GM18951 (cell line): Measurements from ENCODE around the gene TAF7L.

Experiments
- POLR2A ChIP-seq: IDR thresholded peaks from 4 replicates; pipeline ENCODE4 v1.6.1; 2011; ENCODE audit warnings: mild to moderate bottlenecking; ENCODE audit not compliant: insufficient read length, insufficient read depth; ENCODE audit errors: extremely low read depth
- in situ Hi-C: fragments of 300-500 bp; cut with MboI; formaldehyde crosslinking; loops from one replicate; pipeline ENCODE4 v1.12.0; 2022; ENCODE audit warnings: low sequenced_read_pairs, mixed read lengths, inconsistent platforms; ENCODE audit not compliant: unreplicated experiment

TAF7L gene

DNA sequence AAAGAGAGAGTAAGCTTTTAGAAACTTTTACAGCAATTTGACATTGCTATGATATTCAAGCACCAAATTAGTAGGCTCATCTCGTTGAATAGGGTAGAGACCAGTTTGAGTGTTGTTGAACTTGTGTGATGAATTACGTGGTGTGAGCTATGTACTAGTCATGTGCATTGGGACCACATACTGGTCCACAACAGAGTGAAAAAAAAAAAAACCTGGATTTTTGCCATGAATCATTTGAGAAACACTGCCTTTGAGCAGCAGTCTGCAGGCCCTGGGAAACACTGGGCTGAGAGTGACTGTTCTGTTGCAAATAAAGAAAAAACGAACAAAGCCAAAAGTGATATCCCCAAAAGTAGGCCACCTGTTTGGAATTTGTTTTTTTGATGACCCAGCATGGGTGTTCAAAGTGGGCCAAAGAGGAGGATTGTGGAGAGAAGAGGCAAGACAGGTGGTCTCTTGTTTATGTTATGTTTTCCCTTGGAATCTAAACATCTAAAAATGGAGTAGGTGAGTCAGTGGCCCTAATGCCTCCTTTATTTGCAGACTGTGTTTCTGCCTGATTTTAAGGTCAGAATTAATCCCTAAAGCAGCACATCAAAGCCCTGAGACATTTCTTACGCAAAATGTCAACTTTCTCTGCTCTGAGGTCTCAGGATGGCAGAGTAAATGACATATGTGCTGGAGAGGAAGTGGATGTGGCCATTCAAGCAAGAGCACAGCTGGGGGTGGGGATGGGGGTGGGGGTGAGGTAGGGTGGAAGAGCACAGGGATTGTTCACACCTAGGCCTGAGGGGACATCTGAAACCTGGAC lies 33.5 kb downstream of the TAF7L start:
- in situ Hi-C loops, result no loop called here
- no peak for TF ChIP-seq POLR2A

DNA sequence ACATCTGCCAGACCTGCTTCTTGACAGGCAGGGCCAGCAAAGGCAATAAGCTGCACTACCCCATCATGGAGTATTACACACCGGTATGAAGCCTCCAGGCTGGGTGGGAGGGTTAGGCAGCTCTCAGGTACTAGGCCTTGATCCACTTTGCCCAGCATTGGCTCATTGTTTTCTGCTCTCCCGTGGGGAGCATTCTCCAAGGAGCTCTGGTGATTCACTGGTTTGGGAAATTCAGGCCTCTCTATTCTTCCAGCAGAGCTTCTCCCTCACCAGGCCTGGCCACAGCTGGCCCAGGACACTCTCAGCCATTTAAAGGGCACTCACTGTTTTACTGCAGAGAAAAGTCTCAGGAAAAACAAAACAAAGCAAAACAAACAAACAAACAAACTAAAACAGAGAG lies 38.5 kb downstream of the TAF7L start:
- in situ Hi-C loops, result no loop called here
- TF ChIP-seq POLR2A, result no peak

DNA sequence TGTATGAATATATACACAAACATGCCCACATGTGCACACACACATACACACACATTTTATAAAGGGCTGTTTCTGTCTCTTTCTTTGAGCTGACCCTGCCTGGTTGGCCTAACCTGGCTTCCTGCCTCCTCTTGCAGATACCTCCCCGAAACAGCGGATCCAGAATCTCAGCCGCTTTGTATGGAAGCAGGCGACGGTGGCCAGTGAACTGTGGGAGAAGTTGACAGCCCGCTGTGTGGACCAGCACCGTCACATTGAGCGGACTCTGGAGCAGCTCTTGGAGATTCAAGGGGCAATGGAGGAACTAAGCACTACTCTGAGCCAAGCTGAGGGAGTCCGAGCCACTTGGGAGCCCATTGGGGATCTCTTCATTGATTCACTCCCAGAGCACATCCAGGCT lies 49.6 kb downstream of the TAF7L start:
- in situ Hi-C loops, result no loop called here

DNA sequence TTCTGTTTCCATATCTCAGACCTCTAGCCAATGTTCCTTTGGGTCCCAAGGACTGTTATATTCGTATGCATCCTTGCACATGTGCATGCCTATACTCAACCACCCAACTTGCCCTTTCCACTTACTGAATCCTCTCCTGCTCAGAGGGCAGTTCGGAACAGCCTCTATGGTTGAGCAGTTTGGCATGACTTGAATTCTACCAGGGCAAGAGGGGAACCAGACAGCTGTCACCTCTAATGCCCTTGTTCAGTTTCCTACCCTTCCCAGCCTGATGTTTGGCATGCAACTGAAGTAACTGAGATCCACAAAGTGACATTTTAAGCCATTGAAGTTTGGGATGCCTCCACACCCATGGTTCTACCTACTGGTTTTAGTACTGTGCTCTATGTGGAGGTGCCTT lies 54.1 kb downstream of the TAF7L start:
- in situ Hi-C loops, result no loop called here
- no peak for TF ChIP-seq POLR2A

More for the DNA sequence above, 49.6 kb downstream of the TAF7L start:
- no peak for TF ChIP-seq POLR2A

DNA sequence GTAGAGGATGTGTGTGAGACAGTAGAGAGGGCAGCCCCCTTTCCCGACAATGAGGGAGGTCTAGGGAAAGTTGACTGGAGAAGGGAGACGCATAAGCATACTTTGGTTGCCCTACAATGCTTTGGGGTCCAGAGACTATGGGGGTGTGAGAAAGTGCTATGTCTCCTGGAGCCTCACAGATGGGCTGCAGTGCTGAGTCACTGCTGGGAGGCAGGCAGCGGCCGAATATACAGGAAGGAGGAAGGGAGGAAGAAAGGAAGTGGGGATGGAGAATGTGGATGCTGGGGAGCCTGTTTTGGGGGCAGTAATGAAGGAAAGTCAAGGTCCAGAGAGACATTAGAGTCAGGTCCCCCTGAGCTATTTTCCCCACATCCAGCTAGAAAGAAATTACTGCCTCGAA lies 58.8 kb downstream of the TAF7L start:
- TF ChIP-seq POLR2A, result no peak
- in situ Hi-C loops, result no loop called here

DNA sequence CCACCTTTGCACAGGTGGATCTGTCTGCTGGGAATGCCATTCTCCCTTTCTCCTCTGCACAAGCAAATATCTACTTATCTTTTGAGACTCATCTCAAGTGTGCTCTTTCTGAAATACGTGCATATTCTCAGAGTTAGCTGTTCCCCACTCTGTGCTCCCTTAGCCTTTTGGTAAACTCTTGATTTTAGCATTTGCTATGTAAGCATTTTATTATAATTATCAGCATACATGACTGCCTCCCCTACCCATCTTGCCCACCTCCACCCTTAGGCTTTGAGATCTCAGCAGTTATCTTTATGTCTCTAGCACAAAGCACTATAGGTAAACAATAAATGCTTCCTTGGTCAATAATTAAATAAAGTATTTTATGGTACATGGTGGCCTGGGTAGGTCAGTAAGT lies 60.1 kb downstream of the TAF7L start:
- in situ Hi-C loops, result no loop called here
- no peak for TF ChIP-seq POLR2A

DNA sequence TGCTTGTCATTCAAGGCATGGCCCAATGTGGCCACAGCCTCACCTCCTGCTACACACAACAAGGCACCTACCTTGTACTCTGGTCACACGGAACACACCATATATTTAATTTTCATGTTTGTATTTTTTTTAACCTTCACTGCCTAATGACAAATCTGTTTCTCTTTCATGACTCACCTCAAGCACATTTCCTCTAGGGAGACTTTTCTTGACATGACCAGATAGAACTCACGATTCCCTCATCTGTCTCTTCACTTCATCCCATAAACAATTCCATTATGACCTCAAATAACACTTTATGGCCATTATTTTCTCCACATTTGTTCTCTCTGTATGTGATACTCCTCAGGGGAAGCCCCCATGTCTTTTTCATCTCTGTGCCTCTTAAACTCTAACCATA lies 60.5 kb downstream of the TAF7L start:
- no peak for TF ChIP-seq POLR2A
- in situ Hi-C loops, result no loop called here

DNA sequence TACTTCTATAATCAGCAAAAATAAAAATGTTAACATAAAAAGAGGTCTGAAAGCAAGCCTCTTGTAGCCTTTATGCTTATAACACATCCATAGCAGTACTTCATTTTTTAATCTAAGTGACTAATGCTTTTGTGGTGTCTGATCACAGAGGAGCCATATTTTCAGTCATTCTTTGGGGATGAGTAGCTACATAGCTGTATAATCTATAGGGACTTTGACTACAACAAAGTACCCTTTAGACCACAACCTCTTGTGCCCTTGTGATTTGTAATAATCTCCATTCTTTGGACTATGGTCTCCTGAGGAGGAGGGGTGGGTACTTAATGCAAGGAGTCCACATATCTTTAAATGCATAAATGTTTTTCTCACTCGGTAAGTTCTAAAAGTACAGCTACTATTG lies 62.0 kb downstream of the TAF7L start:
- TF ChIP-seq POLR2A, result no peak
- in situ Hi-C loops, result no loop called here

DNA sequence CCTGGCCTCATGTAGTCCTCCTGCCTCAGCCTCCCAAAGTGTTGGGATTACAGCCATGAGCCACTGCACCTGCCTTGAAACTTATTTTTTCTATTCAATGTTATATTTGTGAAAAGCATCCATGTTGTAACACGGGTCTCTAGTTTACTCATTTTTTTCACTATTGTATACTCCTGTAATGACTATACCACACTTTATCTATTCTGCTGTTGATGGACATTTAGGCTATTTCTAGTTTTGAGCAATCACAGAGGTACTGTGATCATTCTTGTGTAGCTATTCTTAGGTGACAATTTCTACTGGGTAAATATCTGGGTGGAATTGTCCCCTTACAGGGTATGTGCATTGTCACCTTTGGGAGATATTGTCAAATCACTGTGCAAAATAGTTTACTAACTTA lies 67.9 kb downstream of the TAF7L start:
- in situ Hi-C loops, result no loop called here
- TF ChIP-seq POLR2A, result no peak

DNA sequence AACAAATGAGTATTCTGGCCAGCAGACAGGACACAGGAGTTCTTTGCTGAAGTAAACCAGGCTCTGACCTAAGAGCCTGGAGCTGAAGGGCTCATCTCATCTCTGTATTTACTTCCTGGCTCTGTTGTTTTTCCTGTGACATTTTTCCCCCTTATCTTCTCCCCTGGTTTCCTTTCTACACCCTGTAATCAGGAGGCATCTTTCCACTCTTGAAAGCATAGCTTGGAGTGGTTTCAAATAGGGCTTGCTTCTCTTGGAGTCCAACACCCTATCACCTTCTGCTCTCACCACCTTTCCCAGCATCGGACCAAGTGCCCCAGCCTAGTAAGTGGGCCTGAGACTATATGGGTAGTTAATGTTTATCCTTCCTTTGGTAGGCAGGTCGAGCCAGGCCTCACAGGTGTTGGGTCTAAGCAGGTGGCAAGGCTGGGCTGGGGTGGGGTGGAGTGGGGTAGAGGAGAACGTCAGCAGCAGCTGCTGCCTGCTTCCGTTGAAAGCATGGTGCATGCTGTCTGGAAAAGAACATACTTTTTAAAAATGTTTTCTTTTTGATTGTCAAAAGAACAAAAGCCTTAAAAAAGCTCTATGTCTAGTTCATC lies 70.4 kb downstream of the TAF7L start:
- TF ChIP-seq POLR2A, result no peak
- in situ Hi-C loops, result no loop called here

DNA sequence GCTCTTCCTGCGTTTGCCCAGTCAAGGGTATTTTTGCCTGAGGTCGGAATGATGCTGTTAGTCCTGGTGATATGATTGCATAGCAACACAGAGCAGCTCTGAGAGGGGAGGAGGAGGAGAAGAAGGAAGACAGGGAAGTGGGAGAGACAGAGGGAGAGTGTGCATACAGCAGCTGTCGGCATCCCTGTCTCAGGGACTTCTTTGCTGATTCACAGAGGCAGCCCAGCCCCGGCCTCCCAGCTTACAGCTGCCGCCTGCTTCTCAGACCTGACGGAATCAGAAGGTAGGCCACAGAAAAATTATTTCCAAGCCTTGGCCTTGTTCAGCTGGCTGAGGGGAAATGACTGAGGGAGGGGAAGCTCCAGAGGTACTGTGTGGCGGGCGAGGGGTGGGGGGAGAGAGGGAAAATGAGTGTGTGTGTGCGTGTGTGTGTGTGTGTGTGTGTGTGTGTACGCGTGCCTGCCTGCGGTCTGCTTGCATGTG lies 71.2 kb downstream of the TAF7L start:
- in situ Hi-C loops, result no loop called here
- no peak for TF ChIP-seq POLR2A

DNA sequence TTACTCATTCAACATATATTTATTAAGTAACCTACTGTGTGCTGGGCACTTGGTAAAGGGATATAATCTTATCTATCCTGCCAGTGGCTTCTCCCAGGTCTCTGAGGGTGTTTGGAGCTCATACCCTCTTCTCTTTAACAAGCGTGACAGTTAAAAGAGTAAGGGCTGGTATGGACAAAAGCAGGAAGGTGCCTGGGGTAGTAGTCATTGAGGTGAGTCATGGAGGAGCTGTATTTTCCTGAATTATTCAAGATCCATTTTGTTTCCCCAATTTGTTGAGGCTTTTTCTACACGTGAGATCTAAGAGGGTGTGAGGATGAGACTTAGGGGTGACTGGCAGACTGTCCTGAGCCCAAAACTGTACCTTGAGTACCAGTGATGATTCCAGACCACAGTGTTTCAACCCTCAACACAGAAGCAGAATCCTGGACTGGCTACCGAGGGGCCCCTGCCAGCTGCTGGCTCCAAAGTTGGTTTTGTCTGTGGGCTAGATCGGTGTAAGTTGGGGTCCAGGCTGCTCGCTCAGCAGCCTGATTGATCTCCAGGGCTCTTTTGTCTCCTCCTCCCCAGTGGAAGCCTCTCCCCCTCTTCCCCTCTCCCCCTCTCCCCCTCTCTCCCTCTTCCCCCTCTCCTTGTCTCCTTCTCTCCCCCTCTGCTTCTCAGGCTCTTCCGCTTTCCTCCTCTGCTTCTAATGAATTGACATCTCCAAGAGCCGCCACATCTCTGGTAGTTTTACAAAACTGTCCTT lies 71.8 kb downstream of the TAF7L start, which contains the start of gene DRP2:
DRP2 (plus strand) TSS at position 671 of the 748 bp plus-strand sequence. CDS start 11,862 bp downstream, outside the sequence.
- in situ Hi-C loops, result no loop called here

More for the DNA sequence above, 71.8 kb downstream of the TAF7L start, which contains the start of gene DRP2:
- no peak for TF ChIP-seq POLR2A
